Keratinocyte (primary cell): ENCODE results near the gene CSK. TPM values are rescaled to one million over a fixed set of nuclear protein-coding genes. Genes with fewer than 3 reads are reported as not detected.

ENCODE experiments used
- DNase-seq: peaks from one replicate; pipeline ENCODE4 v3.0.0-alpha.2; 2011; ENCODE audit warnings: low read depth, missing footprints, low spot score
- FAIRE-seq: peaks from 2 replicates; lab custom pipeline; 2011; peaks lifted over from hg19 to GRCh38; lab: Jason Lieb, UNC
- H2AFZ ChIP-seq: 2 replicates; pipeline ENCODE4 v1.6.0; 2012; ENCODE audit warnings: low read length, control low read depth, inconsistent platforms; ENCODE audit not compliant: control insufficient read depth
- H3K27ac ChIP-seq: 2 replicates; pipeline ENCODE4 v1.5.1; 2011; ENCODE audit warnings: low read length; ENCODE audit not compliant: control insufficient read depth, insufficient read depth
- H3K27me3 ChIP-seq: 3 replicates; pipeline ENCODE4 v1.6.0; 2011; ENCODE audit warnings: low read length; ENCODE audit not compliant: control insufficient read depth, insufficient read depth; ENCODE audit errors: extremely low read depth
- H3K36me3 ChIP-seq, 2 experiments: 2 replicates in 1 of 2; 3 replicates in 1 of 2; pipeline ENCODE4 v1.5.1; 2011; ENCODE audit warnings: low read length in 2 of 2, mild to moderate bottlenecking in 1 of 2; ENCODE audit not compliant: control insufficient read depth in 2 of 2, insufficient read depth in 2 of 2; ENCODE audit errors: extremely low read depth in 1 of 2
- H3K4me1 ChIP-seq: 3 replicates; pipeline ENCODE4 v1.5.1; 2011; ENCODE audit warnings: low read length; ENCODE audit not compliant: control insufficient read depth, insufficient read depth; ENCODE audit errors: extremely low read depth
- H3K4me2 ChIP-seq: 3 replicates; pipeline ENCODE4 v1.6.0; 2011; ENCODE audit warnings: low read depth, low read length; ENCODE audit not compliant: control insufficient read depth, insufficient read depth; ENCODE audit errors: extremely low read depth
- H3K4me3 ChIP-seq, 3 experiments: fragments of 200-600 bp in 1 of 3; sonication (generic) in 1 of 3; 2 replicates in 2 of 3; 3 replicates in 1 of 3; pipeline ENCODE4 v1.5.1; 2011 to 2016; ENCODE audit warnings: low read length in 3 of 3, mild to moderate bottlenecking in 3 of 3, control low read depth in 2 of 3, inconsistent platforms in 1 of 3, low read depth in 1 of 3, mixed read lengths in 1 of 3, mixed run types in 1 of 3, moderate library complexity in 1 of 3; ENCODE audit not compliant: control insufficient read depth in 2 of 3, insufficient read depth in 2 of 3; ENCODE audit errors: extremely low read depth in 1 of 3
- H3K79me2 ChIP-seq: 2 replicates; pipeline ENCODE4 v1.6.0; 2012; ENCODE audit warnings: low read length; ENCODE audit not compliant: control insufficient read depth, insufficient read depth
- H3K9ac ChIP-seq: 3 replicates; pipeline ENCODE4 v1.6.0; 2011; ENCODE audit warnings: low read length; ENCODE audit not compliant: control insufficient read depth, insufficient read depth; ENCODE audit errors: extremely low read depth
- H3K9me1 ChIP-seq: 3 replicates; pipeline ENCODE4 v1.6.0; 2011; ENCODE audit warnings: low read length; ENCODE audit not compliant: control insufficient read depth, insufficient read depth; ENCODE audit errors: extremely low read depth
- H3K9me3 ChIP-seq: 2 replicates; pipeline ENCODE4 v1.5.1; 2012; ENCODE audit warnings: low read depth, low read length; ENCODE audit not compliant: control insufficient read depth
- H4K20me1 ChIP-seq: 3 replicates; pipeline ENCODE4 v1.6.0; 2011; ENCODE audit warnings: low read length; ENCODE audit not compliant: control insufficient read depth, insufficient read depth; ENCODE audit errors: extremely low read depth
- CTCF ChIP-seq, 3 experiments: IDR thresholded peaks in 1 of 3; conservative IDR thresholded peaks in 1 of 3; optimal IDR thresholded peaks in 1 of 3; 2 replicates in 2 of 3; 3 replicates in 1 of 3; pipeline versions ENCODE3 to v1.5.1; 2011; ENCODE audit warnings: low read length in 3 of 3, mild to moderate bottlenecking in 3 of 3, moderate library complexity in 2 of 3, control low read depth in 1 of 3, inconsistent platforms in 1 of 3; ENCODE audit not compliant: insufficient read depth in 2 of 3; ENCODE audit errors: extremely low read depth in 1 of 3
- EZH2 ChIP-seq: IDR thresholded peaks from one replicate; pipeline ENCODE4 v1.6.1; 2012; ENCODE audit warnings: inconsistent platforms, mild to moderate bottlenecking, low read length, moderate library complexity
- dilution Hi-C: fragments of 300-500 bp; cut with MboI; formaldehyde crosslinking; loops from one replicate; pipeline ENCODE4 v1.7.0; 2020; ENCODE audit warnings: low sequenced_read_pairs; ENCODE audit not compliant: extremely low pct_ligation_motif_present
- polyA plus RNA-seq, 5 experiments: library from polyadenylated mRNA; depleted of rRNA in 3 of 5; stranded (reverse) in 3 of 5; stranded (forward) in 1 of 5; unstranded in 1 of 5; fragments of >200 nt; gene quantifications; 1 replicate in 1 of 5; 2 replicates in 3 of 5; 3 replicates in 1 of 5; pipeline versions ENCODE4 v1.2.1 to v1.2.3, GENCODE V29; 2011 to 2012; ENCODE audit warnings: missing spikeins in 2 of 5, low read depth in 1 of 5, low replicate concordance in 1 of 5

The CSK gene
- polyA plus RNA-seq, 1 donor (not counting 4 experiments of a cell fraction or from before 2014, with no cell fraction given): 17.2 TPM

GRCh38 chr15:74776821-74777768 lies 4.8 kb upstream of the CSK start:
- H4K20me1 ChIP-seq: no peaks in the 10 kb centered on the region
- peaks cover 15% of the 10 kb centered on the region for H3K4me1 ChIP-seq
- no peak overlapping the region for H3K9ac ChIP-seq
- H3K27me3 ChIP-seq: no peaks in the 10 kb centered on the region
- no peaks in the 10 kb centered on the region for H3K79me2 ChIP-seq
- dilution Hi-C loops: loop anchor here (10.0 kb wide), 1 partner anchor 132 kb away; no protein-coding TSS in a partner anchor
- FAIRE-seq (no peak), DNase-seq (no peak)
- H3K9me1 ChIP-seq: no peaks in the 10 kb centered on the region
- H3K9me3 ChIP-seq: no peaks in the 10 kb centered on the region
- H2AFZ ChIP-seq: no peak overlapping the region
- H3K4me3 ChIP-seq: no peak overlapping the region
- no peak overlapping the region for H3K4me2 ChIP-seq
- H3K27ac ChIP-seq: no peak overlapping the region
- TF ChIP-seq CTCF (optimal IDR thresholded peaks at IDR 0.05 in 1 of 3, IDR thresholded peaks at IDR 0.05 in 1 of 3, conservative IDR thresholded peaks at IDR 0.05 in 1 of 3; ENCODE audit: extremely low read depth in 1 of 3, insufficient read depth in 2 of 3, low read length in 3 of 3): no peak
- no peaks in the 10 kb centered on the region for H3K36me3 ChIP-seq

GRCh38 chr15:74777769-74778598 lies 3.9 kb upstream of the CSK start:
- TF ChIP-seq EZH2: no peak
- no peak for TF ChIP-seq CTCF (optimal IDR thresholded peaks at IDR 0.05 in 1 of 3, IDR thresholded peaks at IDR 0.05 in 1 of 3, conservative IDR thresholded peaks at IDR 0.05 in 1 of 3; ENCODE audit: extremely low read depth in 1 of 3, insufficient read depth in 2 of 3, low read length in 3 of 3)
- H3K27ac ChIP-seq: no peak overlapping the region
- no peak overlapping the region for H3K4me2 ChIP-seq
- FAIRE-seq: no peak
- no peak overlapping the region for H3K4me3 ChIP-seq
- H3K9me1 ChIP-seq: no peaks in the 10 kb centered on the region
- no peaks in the 10 kb centered on the region for H3K36me3 ChIP-seq
- H3K9ac ChIP-seq: no peak overlapping the region
- dilution Hi-C loops: loop anchor here (10.0 kb wide), 1 partner anchor 133 kb away; no protein-coding TSS in a partner anchor
- no peaks in the 10 kb centered on the region for H3K9me3 ChIP-seq
- H2AFZ ChIP-seq: no peak overlapping the region
- H3K4me1 ChIP-seq: peaks cover 16% of the 10 kb centered on the region
- peaks cover 6% of the 10 kb centered on the region for H3K79me2 ChIP-seq
- no peaks in the 10 kb centered on the region for H3K27me3 ChIP-seq
- H4K20me1 ChIP-seq: no peaks in the 10 kb centered on the region
- DNase-seq: no peak
